Activated CD4-positive, alpha-beta T cell treated with anti-CD3 and anti-CD28 coated beads for 48 hours (primary cell): Measurements from ENCODE around the gene MGMT.

Experiments
- DNase-seq: peaks from one replicate; pipeline ENCODE4 v3.0.0-alpha.2; 2020

Gene MGMT

DNA sequence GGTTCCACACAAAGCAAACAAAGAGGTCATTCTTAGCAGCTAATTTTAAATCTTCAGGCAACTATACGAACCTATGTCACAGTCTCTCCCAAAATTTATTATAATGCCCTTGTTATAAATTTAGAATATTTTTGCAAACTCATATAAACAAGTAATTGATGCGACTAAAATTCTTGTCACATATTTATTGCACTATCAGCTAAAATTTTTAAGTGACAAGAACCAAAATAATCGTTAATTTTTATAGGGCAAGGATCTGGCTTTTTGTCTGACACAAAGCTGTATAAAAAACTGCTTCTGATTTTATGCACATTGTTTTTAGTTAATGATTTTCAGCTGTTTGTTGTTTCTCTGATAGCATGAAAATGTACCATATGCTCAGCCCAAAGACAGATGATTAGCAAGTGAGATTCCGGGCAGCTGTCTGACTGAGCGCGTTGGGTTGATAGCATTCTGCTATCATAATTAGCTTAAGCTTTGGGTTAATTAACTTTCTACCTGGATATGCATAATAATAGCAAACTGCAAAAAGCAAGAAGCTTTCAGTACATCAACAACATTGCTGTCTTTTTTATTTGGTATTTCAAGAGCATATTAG is 136.0 kb downstream of the MGMT start:
- no peak for DNase-seq

DNA sequence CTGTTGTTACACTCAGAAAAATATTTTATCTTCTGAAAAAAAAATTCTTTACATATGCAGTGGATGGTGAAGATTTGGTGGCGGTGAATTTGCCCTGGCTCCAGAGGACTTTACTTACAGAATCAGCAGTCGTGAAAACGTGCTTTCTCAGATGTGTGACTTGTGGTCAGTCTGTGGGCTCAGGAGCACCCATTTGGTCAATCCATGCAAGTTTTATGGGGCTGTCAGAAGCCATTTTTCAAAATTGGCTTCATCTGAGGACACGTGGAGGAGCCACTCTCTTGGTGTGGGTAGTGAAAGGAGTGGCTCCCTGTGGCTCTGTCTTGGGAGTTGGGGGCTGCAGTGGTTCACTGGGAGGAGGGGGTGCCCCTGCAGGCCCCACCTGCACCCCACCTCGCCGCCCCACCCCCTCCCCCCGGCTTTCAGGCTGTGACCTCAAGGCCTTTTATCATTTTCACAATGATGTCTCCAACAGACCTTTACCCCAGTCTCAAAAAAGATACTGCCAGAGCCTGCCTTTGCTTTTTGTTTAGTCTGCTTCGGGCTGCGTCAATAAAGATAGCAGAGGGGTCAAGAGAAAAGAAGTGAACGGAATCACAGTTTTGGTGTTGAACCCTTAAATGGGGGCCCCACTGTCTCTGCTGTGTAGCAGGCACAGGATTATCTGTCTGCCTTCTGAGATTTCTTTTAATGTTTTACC is 137.4 kb downstream of the MGMT start:
- DNase-seq = no peak

DNA sequence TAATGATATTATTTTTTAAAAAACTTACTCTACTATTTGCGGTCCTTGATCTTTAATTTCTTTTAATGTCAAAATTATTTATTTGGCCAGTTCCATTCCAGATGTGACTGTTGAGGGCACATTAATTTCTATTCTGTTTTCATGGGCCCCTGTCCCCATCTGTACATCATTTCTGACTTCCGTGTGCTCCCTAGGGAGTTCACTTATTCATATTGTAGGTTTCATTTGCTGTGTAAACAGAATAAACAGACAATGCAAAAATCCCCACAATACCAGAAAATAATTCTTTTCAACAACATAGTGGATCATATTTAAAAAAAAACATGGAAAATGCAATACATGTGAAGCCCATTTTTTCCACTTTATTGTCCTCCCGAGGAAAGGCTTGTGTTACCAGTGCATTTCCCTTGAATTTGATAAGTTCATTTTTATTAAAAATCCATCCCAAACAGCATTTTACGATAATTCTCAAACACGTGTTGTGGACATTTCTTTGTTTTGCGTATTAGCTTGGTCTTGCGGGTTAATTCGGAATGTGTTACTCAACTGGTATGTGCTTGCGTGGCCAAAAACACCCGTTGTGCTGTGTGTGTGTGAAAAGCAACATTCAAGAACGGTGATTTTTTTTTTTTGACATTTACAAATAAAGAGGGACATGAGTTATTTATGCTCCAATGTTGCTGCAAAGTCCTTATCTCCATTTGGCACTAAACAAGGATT is 138.4 kb downstream of the MGMT start:
- no peak for DNase-seq

DNA sequence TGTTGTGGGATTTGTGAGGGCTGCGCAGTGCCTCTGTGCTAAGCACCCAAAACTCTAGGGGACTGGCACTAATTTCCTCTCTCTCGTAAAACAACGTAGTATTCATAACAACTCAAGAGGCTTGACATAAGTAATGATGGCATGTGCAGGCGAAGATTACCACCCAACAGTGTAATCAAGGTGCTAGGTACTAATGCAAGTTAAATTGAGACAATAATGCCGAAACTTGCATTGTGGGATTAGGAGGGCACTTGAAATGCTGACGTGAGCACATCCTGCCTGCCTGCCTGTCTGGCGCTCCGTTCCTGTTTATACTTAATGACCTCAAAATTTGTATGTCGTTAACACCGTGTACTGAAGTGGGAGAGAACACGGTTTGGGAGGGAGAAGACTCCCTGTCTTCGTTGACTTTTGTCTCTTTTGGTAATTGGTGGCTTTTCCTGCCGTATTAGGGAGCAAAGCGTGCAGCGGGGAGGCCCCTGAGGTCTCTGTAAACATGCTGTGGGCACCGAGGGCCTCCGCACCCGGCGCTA is 139.0 kb downstream of the MGMT start:
- DNase-seq = no peak

DNA sequence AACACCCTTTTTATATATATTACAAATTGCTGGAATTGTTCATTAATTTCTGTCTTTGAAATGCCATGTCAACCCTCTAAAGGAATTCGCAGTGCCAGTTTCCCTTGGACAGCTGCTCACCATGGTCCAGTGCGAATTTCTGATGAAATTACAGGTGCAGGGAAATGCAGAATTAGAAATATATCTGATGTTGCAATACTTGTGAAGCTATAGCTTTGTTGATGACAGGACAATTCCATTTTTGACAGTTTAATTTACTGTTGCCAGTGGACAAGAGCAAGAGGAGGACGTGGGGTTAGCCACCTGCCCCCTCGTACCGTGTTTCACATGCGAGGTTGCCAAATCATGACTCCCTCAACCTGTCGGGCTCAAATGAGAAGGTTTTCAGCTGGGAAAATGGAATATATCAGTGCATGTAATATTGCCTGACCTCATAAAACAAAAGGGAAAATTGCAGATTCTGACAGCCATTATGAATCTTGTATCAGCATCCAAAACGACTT is 140.6 kb downstream of the MGMT start:
- DNase-seq = no peak

DNA sequence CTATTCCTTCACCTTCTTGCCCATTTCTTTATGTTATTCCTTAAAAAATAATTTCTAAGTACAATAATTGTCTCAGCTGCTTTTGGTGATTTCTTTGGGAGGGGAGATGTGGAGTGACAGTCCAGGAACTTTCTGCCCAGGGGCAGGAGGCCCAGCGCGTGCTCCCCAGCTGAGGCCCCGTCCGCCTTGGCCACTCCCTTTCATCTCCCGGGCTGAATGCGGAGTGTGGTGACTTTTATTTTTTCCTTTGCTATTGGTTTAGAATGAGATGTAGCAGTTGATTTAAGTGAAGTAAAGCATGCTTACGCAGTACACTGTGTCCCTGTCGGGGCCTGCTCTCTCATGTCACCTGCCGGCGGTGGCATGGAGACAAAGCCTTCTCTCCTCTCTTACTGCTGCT is 141.6 kb downstream of the MGMT start:
- no peak for DNase-seq

DNA sequence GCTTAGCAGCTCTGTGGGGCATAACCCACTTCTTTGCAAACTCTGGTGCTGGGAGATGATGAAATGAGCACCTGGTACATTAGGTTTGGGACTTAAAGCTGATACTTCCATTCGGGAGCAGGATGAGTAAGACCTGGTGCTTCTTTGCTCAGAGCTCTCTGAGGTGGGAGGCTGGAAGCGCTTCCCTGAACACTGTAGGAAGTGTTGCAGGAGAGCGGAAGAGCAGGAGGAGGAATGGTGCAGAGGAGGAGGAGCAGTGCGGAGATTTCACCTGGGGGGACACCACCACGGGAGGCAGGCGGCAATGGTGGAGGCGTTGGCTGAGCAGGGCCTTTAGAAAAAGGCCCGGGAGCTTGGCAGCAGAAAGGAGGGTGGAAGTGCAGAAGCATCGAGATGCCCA is 142.5 kb downstream of the MGMT start:
- no peak for DNase-seq

DNA sequence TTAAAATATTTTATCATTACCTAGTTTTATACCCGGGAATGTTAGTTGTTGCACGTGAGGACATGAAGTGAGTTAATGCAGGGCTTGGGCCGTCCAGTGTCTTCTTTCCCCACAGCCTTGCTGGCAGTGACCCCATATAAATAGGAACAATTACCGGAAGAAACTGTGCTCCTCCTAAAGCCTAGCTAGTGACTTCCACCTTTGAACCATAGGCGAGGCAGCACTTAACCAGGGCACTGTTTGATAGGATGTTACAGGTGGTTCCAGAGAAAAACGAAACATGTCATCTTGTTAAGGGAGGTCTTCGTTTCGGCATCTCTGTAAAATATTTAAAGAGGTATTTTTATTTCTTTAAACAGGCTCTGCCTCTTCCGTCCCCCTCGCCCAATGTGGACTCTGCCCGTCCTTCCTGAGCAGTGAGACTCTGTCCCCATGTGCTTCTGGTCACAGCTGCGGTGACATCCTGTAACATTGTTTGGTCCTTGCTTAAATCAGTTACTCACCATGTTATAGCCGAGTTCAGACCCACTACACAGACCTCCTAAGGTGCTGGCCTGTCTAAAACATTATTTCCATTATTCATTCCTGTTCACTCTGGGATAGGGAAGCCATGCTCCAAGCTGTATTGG is 145.6 kb downstream of the MGMT start:
- DNase-seq = no peak

DNA sequence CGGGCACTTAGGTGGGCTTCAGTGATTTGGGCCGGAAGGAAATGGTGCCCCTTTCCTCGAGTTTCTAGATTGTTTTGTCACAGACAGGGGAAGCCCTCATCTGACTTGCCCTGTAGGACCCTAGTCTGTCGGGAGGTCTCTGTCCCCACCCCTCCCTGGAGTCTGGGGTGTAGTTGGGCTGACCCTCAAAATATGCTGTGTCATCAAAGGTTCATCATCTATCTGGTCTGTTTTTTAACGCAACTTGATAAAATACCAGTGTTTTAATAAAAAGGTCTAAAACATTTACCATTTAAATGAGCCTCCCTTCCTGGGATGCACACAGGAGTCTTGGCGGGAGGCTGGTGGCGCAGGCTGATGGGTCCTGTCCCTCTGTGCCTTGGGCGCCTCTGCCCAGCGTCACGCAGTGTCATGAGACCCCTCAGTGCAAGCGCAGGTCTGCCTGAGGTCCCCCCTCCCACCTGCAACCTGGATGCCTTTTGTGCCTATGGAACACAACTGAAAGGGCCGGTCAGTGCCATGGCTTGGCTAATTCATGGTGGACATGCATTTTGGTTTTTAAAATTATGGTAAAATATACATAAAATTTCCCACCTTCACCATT is 146.4 kb downstream of the MGMT start:
- no peak for DNase-seq

DNA sequence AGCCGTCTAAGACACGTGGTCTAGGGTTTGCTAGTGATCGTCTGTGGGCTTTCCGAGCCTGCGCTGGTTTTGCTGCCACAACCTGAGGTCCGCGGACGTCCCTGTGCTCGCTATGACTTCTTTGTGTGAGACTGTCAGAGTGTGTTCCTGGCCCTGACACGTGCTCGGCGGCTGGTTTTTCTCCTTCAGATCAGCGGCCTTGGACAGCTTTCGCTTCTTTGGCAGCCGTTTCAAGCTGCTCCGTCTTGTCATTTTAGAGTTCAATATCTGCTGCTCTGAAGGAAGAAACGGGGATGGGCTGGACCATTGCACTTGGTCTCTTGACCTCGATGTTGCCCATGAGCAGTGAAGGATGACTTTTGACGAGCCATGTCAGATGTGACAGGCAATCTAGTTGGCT is 147.3 kb downstream of the MGMT start:
- no peak for DNase-seq

DNA sequence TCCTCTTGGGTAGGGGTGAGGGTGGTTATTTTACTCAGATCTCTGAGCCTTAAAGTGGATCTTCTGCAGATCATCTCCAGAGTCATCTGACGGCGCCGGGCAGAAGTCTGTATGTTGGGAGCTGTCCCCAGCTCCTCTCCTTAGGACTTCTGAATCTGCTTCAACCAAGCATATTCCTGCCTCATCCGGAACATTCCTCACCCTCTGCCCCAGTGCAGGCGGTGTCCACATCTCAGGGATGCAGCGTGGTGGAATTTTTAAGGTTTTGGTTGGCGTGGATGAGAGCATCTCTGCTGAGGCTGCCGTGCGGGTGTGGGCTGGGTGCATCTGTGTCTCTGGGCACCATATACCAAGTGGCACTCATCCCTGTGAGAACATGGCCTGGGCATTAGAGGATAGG is 148.3 kb downstream of the MGMT start:
- no peak for DNase-seq

DNA sequence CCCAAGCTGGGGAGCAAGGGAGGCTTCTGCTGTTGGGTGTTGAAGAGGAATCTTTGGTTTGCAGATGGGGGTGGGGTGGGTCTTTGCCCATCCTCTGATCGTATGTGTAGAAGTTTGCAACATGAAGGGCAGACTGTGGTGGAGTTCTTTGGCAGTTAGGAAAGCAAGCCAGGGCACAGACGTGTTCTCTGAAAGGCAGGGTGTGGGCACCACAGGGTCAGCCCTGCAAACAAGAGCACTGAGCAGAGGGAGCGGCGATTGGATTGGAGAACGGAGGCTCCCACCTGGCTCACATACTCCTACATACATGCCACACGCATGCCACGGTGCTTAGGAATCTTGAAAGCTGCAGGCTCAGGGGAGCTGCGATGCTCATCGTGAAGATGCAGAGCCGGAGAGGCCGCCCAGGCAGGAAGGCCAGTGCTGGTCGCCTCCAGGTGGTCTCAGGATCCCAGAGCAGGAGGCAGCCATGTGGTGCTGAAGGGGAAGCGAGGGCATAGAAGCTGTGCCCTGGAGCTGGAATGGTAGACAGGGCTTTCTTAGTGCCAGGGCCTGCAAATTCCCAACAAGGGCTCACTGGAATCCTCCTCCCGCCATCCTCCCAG is 149.0 kb downstream of the MGMT start:
- DNase-seq = no peak

DNA sequence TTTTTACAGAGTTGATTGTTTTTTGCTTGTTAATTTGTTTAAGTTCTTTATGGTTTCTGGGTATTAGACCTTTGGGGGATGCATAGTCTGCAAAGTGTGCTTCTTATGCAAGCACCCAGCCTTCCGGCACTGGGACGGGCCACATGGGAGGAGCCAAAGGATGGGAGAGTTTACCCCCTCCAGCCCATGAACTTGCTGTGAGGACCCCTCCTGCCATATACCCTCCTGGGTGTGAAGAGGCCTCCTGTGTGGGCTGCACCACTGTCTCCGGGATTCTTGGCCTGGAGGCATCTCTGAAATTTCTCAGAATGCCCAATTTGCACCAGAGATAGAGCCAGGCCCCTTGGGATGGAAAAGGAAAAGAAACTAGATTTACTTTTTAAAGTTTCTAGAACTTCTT is 150.7 kb downstream of the MGMT start:
- no peak for DNase-seq

DNA sequence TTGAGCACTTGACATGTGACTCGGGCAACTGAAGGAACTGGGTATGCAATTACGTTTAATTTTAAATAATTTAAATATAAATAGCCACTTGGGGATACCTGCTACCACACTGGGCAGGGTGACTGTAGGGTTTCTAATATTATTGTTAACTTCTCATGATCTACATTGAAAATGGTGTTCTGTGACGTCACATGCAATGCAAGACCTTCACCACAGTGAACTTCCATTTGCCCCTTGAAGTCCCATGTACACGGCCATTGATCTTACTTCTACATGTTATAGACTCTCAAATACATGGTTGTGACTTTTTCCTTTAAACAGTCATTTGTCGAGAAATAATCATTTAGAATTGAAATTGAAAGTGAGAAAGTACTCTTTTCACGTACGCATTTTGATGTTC is 154.0 kb downstream of the MGMT start:
- no peak for DNase-seq

DNA sequence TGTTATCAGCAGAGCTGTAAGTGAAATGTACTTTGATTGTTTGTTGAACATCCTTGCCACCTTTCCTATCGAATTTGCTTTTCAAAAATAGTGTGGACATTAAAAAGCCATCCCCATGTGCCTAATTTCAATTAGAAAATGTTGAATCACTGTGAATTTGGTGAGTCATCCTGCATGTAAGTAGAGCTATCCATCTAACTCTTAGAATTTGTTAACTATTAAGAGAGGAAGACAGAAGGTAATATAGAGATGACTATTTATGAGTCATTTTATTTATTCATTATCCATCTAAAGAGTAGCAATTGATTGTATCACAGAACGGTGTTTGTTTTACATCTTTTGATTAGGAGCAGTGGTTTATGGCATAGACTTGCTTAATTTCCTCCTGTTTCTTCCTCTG is 154.7 kb downstream of the MGMT start:
- DNase-seq = no peak

DNA sequence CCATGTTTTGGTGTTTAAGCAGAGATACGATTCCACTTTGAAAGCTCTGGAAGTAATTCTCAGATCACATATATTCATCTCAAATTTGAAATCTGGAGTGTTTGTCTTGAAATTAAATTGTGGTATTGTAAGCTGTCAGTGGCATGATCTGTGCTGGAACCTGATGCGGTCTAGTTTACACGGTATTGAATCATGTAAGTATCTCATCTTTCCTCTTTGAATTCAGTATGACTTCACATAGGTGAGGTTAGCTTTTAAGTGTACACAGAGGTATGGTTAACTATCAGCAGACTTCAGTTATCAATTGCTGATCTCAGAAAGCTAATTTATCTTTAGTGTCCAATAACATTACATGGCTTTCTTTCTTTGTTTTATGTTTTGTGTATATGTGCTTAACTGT is 155.2 kb downstream of the MGMT start:
- DNase-seq = no peak

DNA sequence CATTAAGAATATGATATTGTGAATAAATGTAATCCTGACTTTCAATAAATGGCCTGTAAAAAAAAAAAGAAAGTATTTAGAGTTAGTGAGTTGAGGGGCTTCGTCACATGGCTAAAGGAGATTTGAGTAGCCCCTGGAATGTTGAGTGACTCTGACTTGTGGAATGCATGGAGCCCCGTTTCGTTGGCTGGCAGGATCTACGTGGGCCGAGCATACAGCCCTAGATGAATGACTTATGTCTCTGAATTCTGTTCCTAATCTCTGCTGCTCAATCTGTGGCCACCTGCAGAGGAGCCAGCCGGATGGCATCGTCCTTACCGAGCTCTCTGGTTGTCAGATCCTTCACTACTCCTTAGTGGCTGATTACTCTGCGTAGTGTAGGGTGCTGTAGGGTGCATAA is 155.7 kb downstream of the MGMT start:
- no peak for DNase-seq

DNA sequence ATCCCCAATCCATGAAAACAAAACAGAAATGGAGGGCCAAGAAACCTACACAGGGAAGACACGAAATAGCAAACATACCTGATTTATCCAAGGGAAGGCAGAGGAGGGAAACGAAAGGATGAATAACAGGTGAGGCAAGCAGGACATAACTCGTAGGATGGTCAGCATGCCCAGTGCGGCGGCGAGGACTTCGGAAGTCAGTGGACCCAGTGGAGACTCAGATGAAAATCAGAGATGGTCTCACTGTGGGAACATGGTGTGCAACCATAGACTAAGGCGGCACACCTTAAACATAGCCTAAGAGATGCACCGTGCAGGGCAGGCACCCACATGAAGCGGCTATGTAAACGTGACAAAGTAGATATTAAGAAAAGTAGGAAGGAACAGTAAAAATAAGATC is 157.5 kb downstream of the MGMT start:
- no peak for DNase-seq

DNA sequence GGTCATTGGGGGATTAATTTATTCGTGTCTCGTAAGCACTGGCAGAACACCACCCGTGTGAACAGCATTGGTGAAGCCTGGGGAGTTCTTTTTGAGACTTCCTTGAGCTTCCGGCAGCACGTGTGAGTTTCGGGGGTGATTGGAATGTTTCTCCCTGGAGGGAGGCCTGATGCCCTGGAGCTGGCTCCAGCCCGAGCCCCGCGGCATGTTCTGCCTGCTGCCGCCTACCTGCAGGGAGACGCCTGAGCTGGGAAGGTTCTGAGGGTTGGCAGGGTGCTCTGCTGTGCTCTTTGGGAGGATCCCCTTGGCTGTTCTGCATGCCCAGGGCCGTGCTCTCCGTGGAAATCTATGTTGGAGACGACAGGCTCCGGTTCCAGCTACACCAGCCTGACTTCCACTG is 159.3 kb downstream of the MGMT start:
- DNase-seq = no peak

DNA sequence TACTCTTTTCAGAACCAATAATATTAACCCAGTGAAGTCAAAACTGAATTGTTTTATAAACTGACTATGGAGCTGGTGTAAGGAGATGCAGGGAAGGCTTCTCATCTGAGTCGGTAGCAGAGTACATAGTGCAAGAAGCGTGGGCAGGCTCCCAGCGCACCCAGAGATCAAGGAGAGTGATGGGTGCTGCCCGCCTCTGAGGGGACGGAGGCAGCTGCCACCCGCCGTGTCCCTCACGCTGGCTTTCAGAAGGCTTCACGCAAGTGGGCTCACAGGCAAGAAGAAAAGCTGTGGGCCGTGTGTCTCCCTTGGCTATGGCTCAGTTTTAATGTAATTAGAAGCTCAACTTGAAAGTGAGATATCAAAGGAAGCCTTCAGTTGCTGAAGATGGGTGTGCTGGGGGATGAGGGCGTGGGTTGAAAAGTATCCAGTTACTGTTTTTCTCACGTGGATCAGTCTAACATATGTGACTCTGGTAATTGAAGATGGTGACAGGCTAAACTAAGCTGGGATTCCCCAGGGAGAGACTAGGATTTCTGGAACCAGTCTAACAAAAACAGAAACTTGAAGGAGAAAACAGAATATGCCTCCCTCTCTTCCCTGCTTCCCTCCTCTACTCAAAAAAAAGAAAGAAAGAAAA is 159.9 kb downstream of the MGMT start:
- no peak for DNase-seq

DNA sequence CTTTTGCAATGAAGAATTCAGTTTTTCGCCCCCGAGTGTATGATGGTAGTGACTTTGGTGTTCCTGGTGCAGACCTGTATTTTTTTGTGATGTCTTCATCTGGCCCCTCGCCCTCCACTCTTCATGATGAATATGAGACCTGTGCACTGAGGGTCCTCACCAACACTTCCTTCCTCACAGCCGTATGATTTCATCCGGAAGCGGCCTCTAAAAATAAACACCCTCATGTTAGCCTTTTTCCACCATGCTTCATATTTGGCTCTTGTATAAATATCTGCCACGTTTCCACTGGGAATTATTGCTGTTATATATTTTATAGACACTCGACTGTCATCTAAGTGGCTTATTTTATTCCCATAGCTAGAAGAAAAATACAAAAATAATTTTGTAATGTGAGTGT is 160.4 kb downstream of the MGMT start:
- no peak for DNase-seq

DNA sequence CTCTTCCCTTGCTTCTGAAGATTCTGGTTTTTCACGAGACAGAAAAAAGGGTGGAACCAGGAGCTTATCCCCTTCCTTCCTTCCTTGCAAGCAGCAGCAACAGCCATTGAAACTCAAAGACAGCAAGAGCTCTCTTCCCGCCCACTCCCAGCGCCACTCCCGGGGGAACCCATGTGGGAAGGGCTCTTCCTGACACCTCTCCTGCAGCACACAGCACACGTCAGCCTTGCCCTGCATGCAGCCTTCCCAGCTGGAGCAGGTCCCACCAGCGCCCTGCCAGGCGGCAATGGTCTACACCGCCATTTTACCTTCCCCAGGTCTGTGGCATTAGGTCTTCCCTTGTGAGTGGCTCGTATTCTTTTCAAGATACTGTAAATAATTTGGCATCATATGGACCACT is 161.8 kb downstream of the MGMT start:
- DNase-seq = no peak
